Panc1 (cell line): ENCODE data around the gene UBA1. TPM values are rescaled to one million over a fixed set of nuclear protein-coding genes. Genes with fewer than 3 reads are reported as not detected.

ENCODE experiments used
- ATAC-seq: fragments of 200-7000 bp; cut with Tn5 transposase; 2 replicates; pipeline ENCODE4 v1.9.1; 2020; ENCODE audit warnings: mild to moderate bottlenecking, moderate library complexity
- BruUV-seq: library from RNA; stranded (reverse); fragments of 400-500 nt; replicated peaks from 2 replicates; lab custom pipeline; 2021; lab: Mats Ljungman, UMichigan
- CTCF ChIA-PET: fragments of 300-600 bp; sonication (Branson Sonifier 250); formaldehyde crosslinking; loops from one replicate; lab custom pipeline; 2022; ENCODE audit warnings: antibody characterized with exemption; lab: Charles Lee
- POLR2A ChIA-PET: fragments of 300-600 bp; sonication (Branson Sonifier 250); formaldehyde crosslinking; loops from one replicate; lab custom pipeline; 2022; ENCODE audit warnings: antibody characterized with exemption; lab: Charles Lee
- DNase-seq: peaks from one replicate; pipeline ENCODE4 v3.0.0-alpha.2; 2010; ENCODE audit warnings: low read depth, low spot score
- H3K27ac ChIP-seq: 2 replicates; pipeline ENCODE4 v1.5.1; 2011; ENCODE audit warnings: mild to moderate bottlenecking, low read length, inconsistent platforms
- H3K27me3 ChIP-seq: fragments of 200-500 bp; sonication (Bioruptor generic); 2 replicates; pipeline ENCODE4 v1.6.0; 2014; ENCODE audit warnings: low read length, inconsistent platforms; ENCODE audit not compliant: control insufficient read depth, insufficient read depth
- H3K36me3 ChIP-seq: fragments of 200-500 bp; sonication (Bioruptor generic); 2 replicates; pipeline ENCODE4 v1.5.1; 2014; ENCODE audit warnings: inconsistent platforms, mild to moderate bottlenecking, low read length, moderate library complexity; ENCODE audit not compliant: control insufficient read depth, insufficient read depth
- H3K4me1 ChIP-seq: 2 replicates; pipeline ENCODE4 v1.5.1; 2011; ENCODE audit warnings: inconsistent platforms, mild to moderate bottlenecking, low read length, moderate library complexity; ENCODE audit not compliant: control insufficient read depth, insufficient read depth
- H3K4me3 ChIP-seq, 2 experiments: 2 replicates each; pipeline ENCODE4 v1.5.1; 2011 to 2012; ENCODE audit warnings: low read depth in 2 of 2, low read length in 2 of 2, mild to moderate bottlenecking in 2 of 2, inconsistent platforms in 1 of 2, moderate library complexity in 1 of 2
- H3K9me3 ChIP-seq: fragments of 200-500 bp; sonication (Bioruptor generic); 2 replicates; pipeline ENCODE4 v1.5.1; 2014; ENCODE audit warnings: low read depth, mild to moderate bottlenecking, inconsistent platforms, low read length, moderate library complexity; ENCODE audit not compliant: control insufficient read depth, insufficient read depth
- CTCF ChIP-seq: fragments of 450-650 bp; IDR thresholded peaks from 2 replicates; pipeline ENCODE4 v1.5.1; 2017; ENCODE audit warnings: mild to moderate bottlenecking
- POLR2AphosphoS5 ChIP-seq: IDR thresholded peaks from 2 replicates; pipeline ENCODE4 v1.6.1; 2012; ENCODE audit warnings: mild to moderate bottlenecking, low read depth, low read length, moderate library complexity
- SIN3A ChIP-seq: IDR thresholded peaks from 2 replicates; pipeline ENCODE4 v1.6.1; 2012; ENCODE audit warnings: low read depth, mild to moderate bottlenecking, low read length, moderate library complexity, borderline replicate concordance; ENCODE audit not compliant: insufficient read depth
- TCF7L2 ChIP-seq: IDR thresholded peaks from 2 replicates; pipeline ENCODE4 v1.6.1; 2011; ENCODE audit warnings: mild to moderate bottlenecking, low read depth, low read length, inconsistent platforms
- in situ Hi-C: cut with HindIII; loops from 2 replicates; pipeline ENCODE4 v1.10.0; 2016; ENCODE audit warnings: low sequenced_read_pairs, low pct_unique_long_range_greater_than_20kb
- intact Hi-C: fragments of 100-400 bp; cut with micrococcal nuclease; formaldehyde crosslinking; loops from one replicate; pipeline ENCODE4 v1.10.0; 2022; ENCODE audit not compliant: unreplicated experiment
- total RNA-seq: library from RNA; stranded (reverse); gene quantifications from one replicate; pipeline ENCODE4 v1.2.1, GENCODE V29; 2021; ENCODE audit not compliant: unreplicated experiment
- TF ChIP-seq, protein P1 (sequence below), 2 experiments: IDR thresholded peaks; 2 replicates each; pipeline ENCODE4 v1.6.1; 2011 to 2012; ENCODE audit warnings: low read depth in 2 of 2, control low read depth in 1 of 2, low read length in 1 of 2, mild to moderate bottlenecking in 1 of 2, moderate library complexity in 1 of 2; ENCODE audit not compliant: insufficient read depth in 1 of 2

UBA1 gene
- total RNA-seq, 1 experiment from 2014 or later: 302 TPM

GRCh38 chrX:47200385-47201150 lies 6.9 kb downstream of the UBA1 start:
- Histone ChIP-seq H3K27me3 (no peaks in the 10 kb centered on the region), H3K27ac (no peak overlapping the region), H3K4me3 (no peak overlapping the region), H3K4me1 (peaks cover 17% of the 10 kb centered on the region), H3K9me3 (no peaks in the 10 kb centered on the region), H3K36me3 (peaks cover 18% of the 10 kb centered on the region)
- CTCF ChIA-PET: no interaction called here
- intact Hi-C loops: no loop called here
- in situ Hi-C loops: no loop called here
- ATAC-seq (peak; percentile 60), DNase-seq (peak; percentile 22)
- no peak for TF ChIP-seq POLR2AphosphoS5
- TF ChIP-seq, protein P1, sequence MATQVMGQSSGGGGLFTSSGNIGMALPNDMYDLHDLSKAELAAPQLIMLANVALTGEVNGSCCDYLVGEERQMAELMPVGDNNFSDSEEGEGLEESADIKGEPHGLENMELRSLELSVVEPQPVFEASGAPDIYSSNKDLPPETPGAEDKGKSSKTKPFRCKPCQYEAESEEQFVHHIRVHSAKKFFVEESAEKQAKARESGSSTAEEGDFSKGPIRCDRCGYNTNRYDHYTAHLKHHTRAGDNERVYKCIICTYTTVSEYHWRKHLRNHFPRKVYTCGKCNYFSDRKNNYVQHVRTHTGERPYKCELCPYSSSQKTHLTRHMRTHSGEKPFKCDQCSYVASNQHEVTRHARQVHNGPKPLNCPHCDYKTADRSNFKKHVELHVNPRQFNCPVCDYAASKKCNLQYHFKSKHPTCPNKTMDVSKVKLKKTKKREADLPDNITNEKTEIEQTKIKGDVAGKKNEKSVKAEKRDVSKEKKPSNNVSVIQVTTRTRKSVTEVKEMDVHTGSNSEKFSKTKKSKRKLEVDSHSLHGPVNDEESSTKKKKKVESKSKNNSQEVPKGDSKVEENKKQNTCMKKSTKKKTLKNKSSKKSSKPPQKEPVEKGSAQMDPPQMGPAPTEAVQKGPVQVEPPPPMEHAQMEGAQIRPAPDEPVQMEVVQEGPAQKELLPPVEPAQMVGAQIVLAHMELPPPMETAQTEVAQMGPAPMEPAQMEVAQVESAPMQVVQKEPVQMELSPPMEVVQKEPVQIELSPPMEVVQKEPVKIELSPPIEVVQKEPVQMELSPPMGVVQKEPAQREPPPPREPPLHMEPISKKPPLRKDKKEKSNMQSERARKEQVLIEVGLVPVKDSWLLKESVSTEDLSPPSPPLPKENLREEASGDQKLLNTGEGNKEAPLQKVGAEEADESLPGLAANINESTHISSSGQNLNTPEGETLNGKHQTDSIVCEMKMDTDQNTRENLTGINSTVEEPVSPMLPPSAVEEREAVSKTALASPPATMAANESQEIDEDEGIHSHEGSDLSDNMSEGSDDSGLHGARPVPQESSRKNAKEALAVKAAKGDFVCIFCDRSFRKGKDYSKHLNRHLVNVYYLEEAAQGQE (IDR thresholded peaks at IDR 0.05; ENCODE audit: insufficient read depth in 1 of 2, low read depth in 2 of 2, low read length in 1 of 2): no peak
- TF ChIP-seq CTCF: no peak
- TF ChIP-seq TCF7L2: no peak
- TF ChIP-seq SIN3A: no peak
- no TSS peak for BruUV-seq
- POLR2A ChIA-PET: no interaction called here

GRCh38 chrX:47201345-47201944 lies 7.8 kb downstream of the UBA1 start:
- no TSS peak for BruUV-seq
- in situ Hi-C loops (no loop called here), intact Hi-C loops (no loop called here)
- Histone ChIP-seq H3K27ac (no peak overlapping the region), H3K36me3 (peaks cover 21% of the 10 kb centered on the region), H3K4me3 (no peak overlapping the region), H3K27me3 (no peaks in the 10 kb centered on the region), H3K4me1 (peaks cover 9% of the 10 kb centered on the region), H3K9me3 (no peaks in the 10 kb centered on the region)
- ChIA-PET CTCF (interaction anchor here (0.6 kb wide), 1 partner anchor 180 kb away, joined by 3 read pairs; no protein-coding TSS in a partner anchor), POLR2A (no interaction called here)
- DNase-seq (no peak), ATAC-seq (no peak)
- TF ChIP-seq CTCF (no peak), POLR2AphosphoS5 (no peak), TCF7L2 (no peak), SIN3A (no peak)
- TF ChIP-seq, protein P1 (IDR thresholded peaks at IDR 0.05; ENCODE audit: insufficient read depth in 1 of 2, low read depth in 2 of 2, low read length in 1 of 2): no peak
